ENCODE data around the gene ARHGAP26.

Gene ARHGAP26

GRCh38 chr5:143153332-143154119, 383.3 kb downstream of the ARHGAP26 start:
- DNase-seq, result no peak

- DNase-seq, result no peak
Measured at GRCh38 chr5:143154510-143155370, 384.6 kb downstream of the ARHGAP26 start.

GRCh38 chr5:143155455-143155854, 385.3 kb downstream of the ARHGAP26 start:
- no peak for DNase-seq

- DNase-seq, result no peak
Measured at GRCh38 chr5:143156086-143156485, 385.9 kb downstream of the ARHGAP26 start.

- no peak for DNase-seq
Measured at GRCh38 chr5:143156572-143156971, 386.4 kb downstream of the ARHGAP26 start.

- DNase-seq, result no peak
Measured at GRCh38 chr5:143159031-143159430, 388.9 kb downstream of the ARHGAP26 start.

- no peak for DNase-seq
Measured at GRCh38 chr5:143161885-143162540, 391.8 kb downstream of the ARHGAP26 start.

GRCh38 chr5:143162810-143163209, 392.6 kb downstream of the ARHGAP26 start:
- DNase-seq, result no peak

GRCh38 chr5:143164557-143164956, 394.4 kb downstream of the ARHGAP26 start:
- DNase-seq, result no peak

GRCh38 chr5:143165049-143165880, 395.1 kb downstream of the ARHGAP26 start:
- DNase-seq, result no peak

- no peak for DNase-seq
Measured at GRCh38 chr5:143166090-143166489, 395.9 kb downstream of the ARHGAP26 start.

GRCh38 chr5:143166661-143167420, 396.7 kb downstream of the ARHGAP26 start:
- DNase-seq, result no peak

GRCh38 chr5:143168171-143168741, 398.1 kb downstream of the ARHGAP26 start:
- no peak for DNase-seq

GRCh38 chr5:143168921-143169810, 399.0 kb downstream of the ARHGAP26 start:
- DNase-seq, result no peak

- DNase-seq, result no peak
Measured at GRCh38 chr5:143170104-143170503, 399.9 kb downstream of the ARHGAP26 start.

- DNase-seq, result no peak
Measured at GRCh38 chr5:143170977-143171376, 400.8 kb downstream of the ARHGAP26 start.

- DNase-seq, result no peak
Measured at GRCh38 chr5:143172739-143173138, 402.6 kb downstream of the ARHGAP26 start.

GRCh38 chr5:143173139-143173889, 403.1 kb downstream of the ARHGAP26 start:
- DNase-seq, result no peak

GRCh38 chr5:143174714-143175398, 404.7 kb downstream of the ARHGAP26 start:
- DNase-seq, result no peak
